ENCODE results near the gene TPPP3. TPM values are rescaled to one million over a fixed set of nuclear protein-coding genes. Genes with fewer than 3 reads are reported as not detected.

Gene TPPP3
- total RNA-seq, 1 experiment from 2014 or later = not detected

- Histone ChIP-seq H3K27ac (ENCODE audit: low read length) (no peak overlapping the region), H3K4me1 (ENCODE audit: low read length) (peaks cover 9% of the 10 kb centered on the region), H4K20me1 (ENCODE audit: insufficient read depth, low read depth, low read length) (no peaks in the 10 kb centered on the region), H3K36me3 (ENCODE audit: insufficient read depth, low read length) (no peaks in the 10 kb centered on the region), H3K4me3 (ENCODE audit: low read length) (no peak overlapping the region), H3K79me2 (ENCODE audit: low read length) (no peaks in the 10 kb centered on the region), H3K9me3 (ENCODE audit: low read length) (no peaks in the 10 kb centered on the region), H3K9ac (ENCODE audit: low read length) (no peak overlapping the region), H2AFZ (ENCODE audit: low read length) (no peak overlapping the region), H3K9me2 (replicated peaks; ENCODE audit: insufficient read depth, low read length) (no peaks in the 10 kb centered on the region), H3K4me2 (ENCODE audit: low read depth, low read length, poor library complexity, severe bottlenecking) (no peak overlapping the region), H3K27me3 (ENCODE audit: low read length) (no peaks in the 10 kb centered on the region)
- DNase-seq = no peak
Observed at GRCh38 chr16:67392301-67393059, 818 bp downstream of the TPPP3 start.

GRCh38 chr16:67391424-67392300, 1.6 kb downstream of the TPPP3 start:
- Histone ChIP-seq H3K36me3 (ENCODE audit: insufficient read depth, low read length) (no peaks in the 10 kb centered on the region), H3K4me3 (ENCODE audit: low read length) (no peak overlapping the region), H3K9ac (ENCODE audit: low read length) (no peak overlapping the region), H3K4me2 (ENCODE audit: low read depth, low read length, poor library complexity, severe bottlenecking) (no peak overlapping the region), H4K20me1 (ENCODE audit: insufficient read depth, low read depth, low read length) (no peaks in the 10 kb centered on the region), H3K9me2 (replicated peaks; ENCODE audit: insufficient read depth, low read length) (no peaks in the 10 kb centered on the region), H3K9me3 (ENCODE audit: low read length) (no peaks in the 10 kb centered on the region), H3K27ac (ENCODE audit: low read length) (no peak overlapping the region), H3K4me1 (ENCODE audit: low read length) (peaks cover 8% of the 10 kb centered on the region; the same call in 1 of the 2 replicates), H3K79me2 (ENCODE audit: low read length) (no peaks in the 10 kb centered on the region), H3K27me3 (ENCODE audit: low read length) (no peaks in the 10 kb centered on the region), H2AFZ (ENCODE audit: low read length) (no peak overlapping the region)
- DNase-seq = no peak

DNA sequence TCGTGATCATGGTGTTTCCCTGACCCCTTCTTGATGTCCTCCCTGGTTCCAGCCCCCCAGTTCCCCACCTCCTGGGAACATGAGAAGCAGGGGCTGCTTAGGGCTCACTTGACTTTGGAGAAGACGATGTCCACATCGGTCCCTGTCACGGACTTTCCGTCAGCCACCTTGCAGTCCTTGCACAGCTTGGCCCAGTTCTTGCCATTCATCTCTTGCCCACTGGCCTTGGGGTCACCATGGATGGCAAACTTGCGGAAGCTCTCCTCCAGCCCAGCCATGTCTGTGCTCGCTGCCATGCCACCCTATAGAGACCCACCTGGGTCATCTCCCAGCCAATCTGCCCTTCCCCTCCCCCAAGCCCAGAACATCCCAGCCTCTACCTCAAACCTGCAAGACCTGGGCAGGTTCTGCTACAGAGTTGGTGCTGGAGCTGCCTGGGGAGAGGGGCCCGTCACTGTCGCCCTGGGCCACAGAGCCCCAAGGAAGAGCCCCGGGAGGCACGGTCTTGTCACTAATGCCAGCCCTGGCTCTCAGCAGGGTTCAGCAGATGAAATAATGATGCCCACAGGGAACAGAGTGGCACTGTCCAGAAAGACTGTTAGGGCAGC, 2.4 kb downstream of the TPPP3 start:
- Histone ChIP-seq H3K4me3 (ENCODE audit: low read length) (no peak overlapping the region), H3K9me2 (replicated peaks; ENCODE audit: insufficient read depth, low read length) (no peaks in the 10 kb centered on the region), H3K36me3 (ENCODE audit: insufficient read depth, low read length) (no peaks in the 10 kb centered on the region), H3K4me2 (ENCODE audit: low read depth, low read length, poor library complexity, severe bottlenecking) (no peak overlapping the region), H3K27me3 (ENCODE audit: low read length) (no peaks in the 10 kb centered on the region), H3K27ac (ENCODE audit: low read length) (no peak overlapping the region), H3K4me1 (ENCODE audit: low read length) (peaks cover 3% of the 10 kb centered on the region; the same call in 1 of the 2 replicates), H2AFZ (ENCODE audit: low read length) (no peak overlapping the region), H3K79me2 (ENCODE audit: low read length) (no peaks in the 10 kb centered on the region), H3K9me3 (ENCODE audit: low read length) (no peaks in the 10 kb centered on the region), H3K9ac (ENCODE audit: low read length) (no peak overlapping the region), H4K20me1 (ENCODE audit: insufficient read depth, low read depth, low read length) (no peaks in the 10 kb centered on the region)
- no peak for DNase-seq

DNA sequence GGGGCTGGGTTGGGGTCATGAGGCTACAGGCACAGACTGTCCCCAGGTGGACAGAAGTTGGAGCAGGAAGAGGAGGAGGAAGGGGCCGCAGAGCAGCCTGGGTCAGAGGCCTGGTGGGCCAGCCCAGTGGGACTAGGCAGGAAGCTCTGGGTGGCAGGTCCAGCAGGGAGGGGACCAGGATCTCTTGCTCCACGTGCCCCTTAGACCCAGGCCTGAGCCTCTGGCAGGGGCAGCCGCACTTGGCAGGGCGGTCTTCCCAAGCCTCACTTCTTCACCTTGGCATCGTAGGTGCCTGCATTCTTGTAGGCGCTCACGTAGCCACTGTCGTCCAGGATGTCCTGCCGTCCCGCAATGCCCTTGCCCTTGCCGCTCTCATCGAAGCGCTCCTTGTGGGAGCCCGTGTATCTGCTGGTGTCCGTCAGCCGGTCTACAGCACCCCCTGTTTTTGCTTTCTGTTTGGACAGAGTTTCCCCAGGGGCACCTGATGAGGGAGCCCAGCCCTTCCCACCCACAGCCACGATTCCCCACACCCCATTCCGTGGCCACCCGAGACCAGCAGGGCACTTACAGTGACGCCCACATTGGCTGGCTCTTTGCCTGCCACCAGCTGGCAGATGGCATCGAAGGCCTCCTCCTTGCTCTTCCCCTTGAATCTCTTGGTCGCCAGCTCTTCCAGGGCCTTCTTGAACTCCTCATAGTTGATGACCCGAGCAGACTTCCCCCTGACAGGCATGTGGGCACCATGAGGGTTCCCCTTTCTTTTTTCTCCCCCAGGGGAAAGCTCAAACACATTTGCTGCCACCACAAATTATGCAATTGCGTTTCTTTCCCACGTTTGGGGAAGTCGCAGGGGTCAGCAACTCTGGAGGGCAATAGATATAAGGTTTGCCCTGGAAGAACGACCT, 3.1 kb downstream of the TPPP3 start:
- no peak overlapping the region for H3K4me3 ChIP-seq (ENCODE audit: low read length)
- H3K27ac ChIP-seq (ENCODE audit: low read length) = no peak overlapping the region
- H3K36me3 ChIP-seq (ENCODE audit: insufficient read depth, low read length) = no peaks in the 10 kb centered on the region
- H4K20me1 ChIP-seq (ENCODE audit: insufficient read depth, low read depth, low read length) = no peaks in the 10 kb centered on the region
- H3K9me3 ChIP-seq (ENCODE audit: low read length) = no peaks in the 10 kb centered on the region
- no peaks in the 10 kb centered on the region for H3K4me1 ChIP-seq (ENCODE audit: low read length)
- no peaks in the 10 kb centered on the region for H3K27me3 ChIP-seq (ENCODE audit: low read length)
- DNase-seq = no peak
- H3K79me2 ChIP-seq (ENCODE audit: low read length) = no peaks in the 10 kb centered on the region
- H3K9me2 ChIP-seq (replicated peaks; ENCODE audit: insufficient read depth, low read length) = no peaks in the 10 kb centered on the region
- no peak overlapping the region for H2AFZ ChIP-seq (ENCODE audit: low read length)
- H3K9ac ChIP-seq (ENCODE audit: low read length) = no peak overlapping the region
- H3K4me2 ChIP-seq (ENCODE audit: low read depth, low read length, poor library complexity, severe bottlenecking) = no peak overlapping the region

GRCh38 chr16:67388591-67388990, 4.7 kb downstream of the TPPP3 start:
- Histone ChIP-seq H3K36me3 (ENCODE audit: insufficient read depth, low read length) (no peaks in the 10 kb centered on the region), H3K9me3 (ENCODE audit: low read length) (no peaks in the 10 kb centered on the region), H3K4me2 (ENCODE audit: low read depth, low read length, poor library complexity, severe bottlenecking) (no peak overlapping the region), H2AFZ (ENCODE audit: low read length) (no peak overlapping the region), H3K27me3 (ENCODE audit: low read length) (no peaks in the 10 kb centered on the region), H3K4me1 (ENCODE audit: low read length) (no peaks in the 10 kb centered on the region; the same call in 1 of the 2 replicates), H3K79me2 (ENCODE audit: low read length) (no peaks in the 10 kb centered on the region), H3K27ac (ENCODE audit: low read length) (no peak overlapping the region), H3K9me2 (replicated peaks; ENCODE audit: insufficient read depth, low read length) (no peaks in the 10 kb centered on the region), H3K4me3 (ENCODE audit: low read length) (no peak overlapping the region), H3K9ac (ENCODE audit: low read length) (no peak overlapping the region), H4K20me1 (ENCODE audit: insufficient read depth, low read depth, low read length) (no peaks in the 10 kb centered on the region)
- DNase-seq = no peak

- DNase-seq = no peak
- Histone ChIP-seq H3K27me3 (ENCODE audit: low read length) (no peaks in the 10 kb centered on the region), H3K4me2 (ENCODE audit: low read depth, low read length, poor library complexity, severe bottlenecking) (no peak overlapping the region), H2AFZ (ENCODE audit: low read length) (no peak overlapping the region), H3K79me2 (ENCODE audit: low read length) (no peaks in the 10 kb centered on the region), H3K9me3 (ENCODE audit: low read length) (no peaks in the 10 kb centered on the region), H3K36me3 (ENCODE audit: insufficient read depth, low read length) (no peaks in the 10 kb centered on the region), H3K4me1 (ENCODE audit: low read length) (no peaks in the 10 kb centered on the region; the same call in 1 of the 2 replicates), H3K9me2 (replicated peaks; ENCODE audit: insufficient read depth, low read length) (no peaks in the 10 kb centered on the region), H3K27ac (ENCODE audit: low read length) (no peak overlapping the region), H3K4me3 (ENCODE audit: low read length) (no peak overlapping the region), H4K20me1 (ENCODE audit: insufficient read depth, low read depth, low read length) (no peaks in the 10 kb centered on the region), H3K9ac (ENCODE audit: low read length) (no peak overlapping the region)
Observed at GRCh38 chr16:67388191-67388590, 5.1 kb downstream of the TPPP3 start.

DNA sequence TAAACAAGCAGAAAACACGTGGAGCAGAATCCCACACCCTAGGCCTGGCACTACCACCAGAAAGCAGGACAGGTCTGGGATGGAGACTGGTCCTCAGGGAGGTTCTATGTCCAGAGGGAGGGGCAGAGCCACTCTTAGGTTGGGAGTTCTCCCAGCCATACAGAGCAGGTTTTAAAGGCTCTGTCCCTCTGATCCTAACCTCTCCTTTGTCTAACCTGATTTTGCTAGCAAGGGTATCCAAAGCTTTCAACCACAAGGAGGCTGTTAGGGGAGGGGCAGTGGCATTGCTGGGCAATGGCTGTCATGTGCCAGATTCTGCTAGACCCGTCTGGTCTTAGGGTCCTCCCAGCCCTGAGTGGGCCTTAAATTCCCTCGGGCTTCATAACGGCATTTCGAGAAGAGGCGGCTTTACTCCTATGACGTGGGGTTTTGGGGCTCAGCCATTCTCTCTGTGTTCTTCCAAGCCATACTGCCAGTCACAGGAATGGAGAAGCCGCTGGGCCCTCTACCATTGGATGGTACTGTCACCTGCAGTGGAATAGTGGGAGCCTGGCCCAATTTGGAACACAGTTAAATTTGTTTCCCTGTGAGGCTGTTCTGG, 5.7 kb downstream of the TPPP3 start:
- Histone ChIP-seq H3K9me2 (replicated peaks; ENCODE audit: insufficient read depth, low read length) (no peaks in the 10 kb centered on the region), H3K27me3 (ENCODE audit: low read length) (no peaks in the 10 kb centered on the region), H3K36me3 (ENCODE audit: insufficient read depth, low read length) (no peaks in the 10 kb centered on the region), H3K4me1 (ENCODE audit: low read length) (no peaks in the 10 kb centered on the region; the same call in 1 of the 2 replicates), H3K9me3 (ENCODE audit: low read length) (no peaks in the 10 kb centered on the region), H3K27ac (ENCODE audit: low read length) (no peak overlapping the region), H3K4me2 (ENCODE audit: low read depth, low read length, poor library complexity, severe bottlenecking) (no peak overlapping the region), H2AFZ (ENCODE audit: low read length) (no peak overlapping the region), H4K20me1 (ENCODE audit: insufficient read depth, low read depth, low read length) (no peaks in the 10 kb centered on the region), H3K4me3 (ENCODE audit: low read length) (no peak overlapping the region), H3K9ac (ENCODE audit: low read length) (no peak overlapping the region), H3K79me2 (ENCODE audit: low read length) (no peaks in the 10 kb centered on the region)
- no peak for DNase-seq

Measured in Karpas-422 (cell line).